ENCODE results near the gene POMT1. TPM values are rescaled to one million over a fixed set of nuclear protein-coding genes. Genes with fewer than 3 reads are reported as not detected.

POMT1 gene
- total RNA-seq, 1 donor from 2014 or later = 44.7 TPM

DNA sequence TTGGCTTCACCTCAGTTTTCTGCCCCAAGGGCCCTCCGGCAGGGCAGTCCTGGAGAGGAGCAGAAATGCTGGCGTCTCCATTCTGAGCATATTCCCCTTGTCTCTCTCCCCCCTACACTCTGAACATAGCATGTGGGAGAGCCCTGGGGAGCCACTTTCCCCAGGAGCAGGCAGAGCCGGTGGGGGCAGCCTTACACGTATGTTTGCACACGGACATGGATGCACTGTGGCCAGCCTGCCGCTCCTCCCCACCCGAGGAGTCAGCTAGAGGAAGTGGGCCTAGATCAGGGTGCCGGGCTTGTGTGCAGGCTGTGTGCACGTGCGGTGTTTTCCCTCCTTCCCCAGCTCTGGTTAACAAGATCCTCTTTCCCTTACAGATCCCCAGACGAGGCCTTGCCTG, 25.4 kb upstream of the POMT1 start:
- DNase-seq (ENCODE audit: low read depth) = no peak

DNA sequence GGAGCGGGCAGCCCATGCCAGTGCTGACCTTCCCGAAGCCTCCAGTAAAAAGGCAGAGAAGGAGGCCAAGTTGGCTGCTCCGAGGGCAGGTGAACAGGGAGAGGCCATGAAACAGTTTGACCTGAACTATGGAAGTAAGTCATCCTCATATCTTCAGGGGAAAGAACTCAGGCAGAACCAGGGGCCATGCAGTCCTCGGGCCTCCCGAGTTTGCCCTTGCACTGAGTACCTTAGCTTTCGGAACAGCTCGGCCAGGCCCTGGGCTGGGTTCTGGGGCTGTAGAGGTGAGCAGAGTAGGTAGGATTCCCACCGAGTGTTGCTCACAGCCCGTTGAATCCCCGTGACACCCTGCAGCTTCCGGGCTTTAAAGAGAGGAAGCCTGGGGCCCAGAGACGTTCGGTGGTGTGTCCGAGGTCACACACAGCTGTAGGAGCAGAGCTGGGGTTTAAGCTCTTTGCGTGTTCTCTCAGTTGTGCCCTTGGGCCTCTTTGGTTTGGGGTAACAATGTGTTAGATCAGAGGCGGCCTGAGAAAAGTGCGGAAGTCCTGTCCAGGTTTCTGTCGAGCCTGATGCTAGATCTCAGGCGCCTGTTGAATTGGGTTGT, 24.8 kb upstream of the POMT1 start:
- no peak for DNase-seq (ENCODE audit: low read depth)

DNA sequence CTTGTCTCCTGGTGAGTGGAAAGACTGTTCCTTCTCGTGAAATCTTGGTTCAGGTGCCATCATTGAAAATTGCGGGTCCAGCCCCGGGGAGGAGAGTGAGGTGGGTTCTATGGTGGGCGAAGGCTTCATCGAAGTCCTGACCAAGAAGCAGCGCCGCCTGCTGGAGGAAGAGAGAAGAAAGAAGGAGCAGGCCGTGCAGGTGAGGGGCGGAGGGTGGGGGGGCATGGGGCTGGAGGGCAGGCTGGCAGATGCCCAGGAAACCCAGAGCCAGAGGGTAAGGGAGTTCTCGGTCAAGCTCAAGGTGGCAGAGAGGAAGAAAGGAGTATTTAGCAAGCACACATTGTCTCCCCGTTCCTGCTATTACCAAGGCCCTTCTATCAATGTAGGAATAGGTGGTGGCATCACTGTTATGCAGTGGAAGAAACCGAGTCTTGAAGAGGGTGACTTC, 24.3 kb upstream of the POMT1 start:
- no peak for DNase-seq (ENCODE audit: low read depth)

DNA sequence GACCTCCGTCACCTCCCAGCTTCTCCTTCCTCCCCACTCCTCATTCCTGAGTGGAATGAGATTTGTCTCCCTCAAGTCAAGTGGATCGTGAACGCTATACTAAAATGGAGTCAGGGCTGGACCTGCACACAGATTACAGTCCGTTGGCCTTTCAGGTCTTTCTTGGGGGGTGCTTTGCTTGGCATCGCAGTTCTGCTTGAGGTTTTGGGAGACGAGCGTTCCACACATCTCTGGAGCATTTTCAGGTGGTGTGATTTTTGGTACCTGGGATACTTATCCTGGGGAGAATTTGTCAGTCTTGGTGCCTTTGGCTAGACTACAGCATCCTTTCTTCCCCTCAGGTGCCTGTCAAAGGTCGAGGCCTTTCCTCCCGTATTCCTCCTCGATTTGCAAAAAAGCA, 23.8 kb upstream of the POMT1 start:
- DNase-seq (ENCODE audit: low read depth) = no peak

DNA sequence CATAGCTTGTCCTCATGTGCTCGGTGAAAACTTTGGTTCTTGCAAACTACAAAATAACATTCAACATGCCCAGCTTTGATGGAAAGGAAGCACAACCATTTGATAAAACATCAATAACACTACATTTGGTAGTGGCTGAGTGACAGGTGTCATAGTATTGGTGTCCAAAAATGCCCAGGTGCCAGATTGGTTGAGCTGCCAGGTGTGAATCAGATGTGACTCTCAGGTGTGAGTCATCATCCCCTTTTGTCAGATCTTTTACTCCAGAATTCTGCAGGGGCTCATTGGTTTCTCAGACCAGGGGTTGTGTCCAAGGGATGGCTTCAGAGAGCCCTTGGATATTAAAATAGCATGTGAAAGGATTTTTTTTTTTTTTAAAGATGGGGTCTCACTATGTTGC, 22.5 kb upstream of the POMT1 start:
- DNase-seq (ENCODE audit: low read depth) = no peak

DNA sequence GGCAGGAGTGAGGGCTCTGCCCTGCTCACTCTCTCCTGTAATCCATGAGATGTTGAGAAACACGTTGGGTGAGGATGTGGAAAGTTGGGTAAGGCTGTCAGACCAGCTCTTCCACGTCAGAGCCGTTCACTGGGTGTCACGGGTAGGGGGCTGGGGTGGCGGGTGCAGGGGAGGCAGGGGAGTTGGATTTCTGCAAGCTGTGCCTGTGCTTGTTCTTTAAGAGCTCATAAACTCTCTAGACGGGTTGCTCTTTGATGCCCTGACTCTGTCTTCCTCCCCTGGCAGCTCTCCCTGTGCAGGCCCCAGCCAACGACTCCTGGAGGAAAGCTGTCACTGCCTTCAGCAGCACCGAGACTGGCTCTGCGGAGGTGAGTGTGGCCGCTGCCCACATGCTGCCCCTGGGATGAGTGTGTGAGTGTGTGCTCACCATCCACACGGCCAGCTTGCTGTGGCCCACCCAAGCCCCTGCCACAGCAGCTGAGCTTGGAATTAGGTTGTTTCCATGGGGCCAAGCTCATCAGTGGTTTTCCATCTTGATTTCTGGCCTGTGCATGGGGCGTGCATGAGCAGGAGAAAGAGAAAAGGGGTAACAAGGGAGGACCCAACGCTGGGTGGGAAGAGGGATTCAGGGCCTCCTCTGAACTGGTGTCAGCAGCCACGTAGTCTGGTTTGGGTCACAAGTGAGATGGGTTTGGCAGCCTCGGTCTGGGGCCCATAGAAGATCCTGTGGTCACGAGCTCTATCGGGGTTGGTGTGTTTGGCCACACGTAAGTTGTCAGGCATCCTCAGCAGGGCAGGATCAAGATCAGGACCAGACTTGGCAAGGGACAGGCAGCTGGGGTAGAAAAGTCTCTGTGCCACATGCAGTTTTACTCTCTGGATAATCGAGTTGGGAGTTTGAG, 21.0 kb upstream of the POMT1 start:
- no peak for DNase-seq (ENCODE audit: low read depth)

DNA sequence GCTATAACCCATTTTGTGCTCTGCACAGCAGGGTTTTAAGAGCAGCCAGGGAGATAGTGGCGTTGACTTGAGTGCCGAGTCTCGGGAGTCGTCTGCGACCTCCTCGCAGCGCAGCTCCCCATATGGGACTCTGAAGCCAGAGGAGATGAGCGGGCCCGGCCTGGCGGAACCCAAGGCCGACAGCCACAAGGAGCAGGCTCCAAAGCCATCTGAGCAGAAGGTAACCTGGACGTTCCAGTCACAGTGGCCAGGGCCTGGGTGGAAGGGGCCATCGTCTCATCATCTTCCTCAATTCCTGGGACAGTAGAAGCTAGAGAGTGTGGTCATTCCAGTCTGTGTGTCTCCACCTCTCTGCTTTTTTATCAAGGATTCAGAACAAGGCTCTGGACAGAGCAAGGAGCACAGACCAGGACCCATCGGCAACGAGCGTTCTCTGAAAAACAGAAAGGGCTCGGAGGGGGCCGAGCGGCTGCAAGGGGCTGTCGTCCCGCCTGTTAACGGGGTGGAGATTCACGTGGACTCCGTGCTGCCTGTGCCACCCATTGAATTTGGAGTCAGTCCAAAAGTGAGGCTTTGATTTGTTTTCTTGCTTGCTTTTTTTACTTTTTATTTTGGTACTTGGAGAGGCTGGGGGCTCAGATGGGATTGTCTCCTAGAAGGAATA, 20.2 kb upstream of the POMT1 start:
- DNase-seq (ENCODE audit: low read depth) = no peak

DNA sequence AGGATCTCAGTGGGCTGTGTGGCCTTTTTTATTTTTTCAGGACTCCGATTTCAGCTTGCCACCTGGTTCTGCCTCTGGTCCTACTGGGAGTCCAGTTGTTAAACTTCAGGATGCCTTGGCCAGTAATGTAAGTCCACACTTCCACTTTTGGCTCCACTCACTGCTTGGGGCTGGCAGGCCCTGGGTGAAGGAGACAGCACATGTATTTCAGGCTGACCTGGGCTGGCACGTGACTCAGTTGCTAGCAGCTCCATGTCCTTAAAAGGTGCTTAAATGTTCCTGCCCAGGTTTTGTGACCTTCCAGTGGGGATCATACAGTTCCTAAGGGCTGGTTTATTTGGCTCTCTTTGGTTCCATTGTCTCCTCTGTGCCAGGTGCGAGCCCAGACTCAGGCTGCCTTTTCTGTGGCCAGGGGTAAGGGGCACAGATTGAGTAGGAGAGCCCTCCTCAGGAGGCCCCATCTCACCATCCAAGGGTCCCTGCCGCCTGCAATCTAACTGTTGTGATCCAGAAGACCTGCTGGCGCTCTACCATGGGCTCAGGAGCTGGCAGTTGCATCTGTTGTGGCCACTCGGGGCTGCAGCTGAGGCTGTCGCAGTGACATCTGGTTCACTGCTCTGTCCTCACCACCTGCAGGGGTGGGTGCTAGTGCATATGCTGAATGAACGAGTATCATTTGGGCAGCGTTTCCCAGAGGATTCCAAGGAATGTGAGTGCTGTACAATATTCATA, 19.2 kb upstream of the POMT1 start:
- DNase-seq (ENCODE audit: low read depth) = no peak

DNA sequence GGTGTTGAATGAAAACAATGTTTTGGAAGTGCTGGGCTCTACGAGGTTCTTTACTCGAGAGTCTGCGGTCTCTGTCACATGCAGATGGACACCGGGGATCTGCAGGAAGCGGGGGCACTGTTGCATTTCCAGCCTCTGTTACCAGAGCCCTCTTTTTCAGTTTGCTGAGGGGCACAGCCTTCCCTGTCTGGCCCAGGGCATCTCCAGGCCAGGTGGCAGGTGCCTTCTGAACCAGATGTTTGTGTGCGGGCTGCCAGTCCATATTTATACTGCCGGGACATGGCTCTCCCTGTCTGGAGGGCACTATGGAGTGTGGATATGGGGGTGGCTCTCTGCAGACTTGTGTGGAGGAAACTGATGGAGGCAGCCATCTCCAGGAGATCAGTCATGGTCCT, 18.7 kb upstream of the POMT1 start:
- no peak for DNase-seq (ENCODE audit: low read depth)

DNA sequence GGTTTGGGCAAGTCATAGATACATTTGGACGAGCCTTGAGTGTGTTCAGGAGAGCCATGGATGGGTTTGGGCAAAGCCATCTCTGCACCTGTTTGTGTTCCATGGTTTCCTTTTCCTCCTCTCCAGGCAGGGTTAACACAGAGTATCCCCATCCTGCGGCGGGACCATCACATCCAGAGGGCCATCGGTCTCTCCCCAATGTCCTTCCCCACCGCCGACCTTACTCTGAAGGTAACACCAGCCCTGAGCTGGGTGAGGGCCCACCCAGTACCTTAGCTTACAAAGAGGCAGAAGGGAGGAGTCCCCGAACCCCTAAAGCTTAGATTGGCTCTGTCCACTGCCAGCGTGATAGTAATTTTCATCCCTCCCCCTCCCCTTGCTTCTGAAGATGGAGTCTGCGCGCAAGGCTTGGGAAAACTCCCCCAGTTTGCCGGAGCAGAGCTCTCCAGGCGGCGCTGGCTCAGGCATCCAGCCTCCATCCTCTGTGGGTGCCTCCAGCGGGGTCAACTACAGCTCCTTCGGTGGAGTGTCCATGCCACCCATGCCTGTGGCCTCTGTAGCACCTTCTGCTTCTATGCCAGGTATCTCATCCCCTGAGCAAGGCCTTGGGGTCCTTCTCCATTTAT, 18.0 kb upstream of the POMT1 start:
- DNase-seq (ENCODE audit: low read depth) = no peak

DNA sequence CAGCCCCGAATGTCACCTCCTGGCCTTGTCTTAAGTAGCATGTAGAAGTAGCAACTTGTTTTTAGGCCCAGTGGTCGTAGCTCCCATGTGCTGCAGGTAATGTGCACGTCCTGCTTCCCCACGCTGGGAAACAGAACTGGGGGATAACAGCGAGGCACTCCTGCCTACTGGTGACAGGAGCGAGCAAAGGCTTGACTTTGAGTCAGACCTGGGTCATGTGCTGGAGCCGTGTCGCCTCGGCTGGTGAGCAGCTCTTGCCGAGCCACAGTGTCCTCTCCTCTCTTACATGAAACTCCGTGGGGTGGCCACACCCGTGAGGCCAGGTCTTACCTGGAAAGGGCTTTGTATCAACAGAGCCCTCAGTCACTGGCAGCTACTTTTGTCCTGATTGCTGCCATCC, 17.5 kb upstream of the POMT1 start:
- no peak for DNase-seq (ENCODE audit: low read depth)

DNA sequence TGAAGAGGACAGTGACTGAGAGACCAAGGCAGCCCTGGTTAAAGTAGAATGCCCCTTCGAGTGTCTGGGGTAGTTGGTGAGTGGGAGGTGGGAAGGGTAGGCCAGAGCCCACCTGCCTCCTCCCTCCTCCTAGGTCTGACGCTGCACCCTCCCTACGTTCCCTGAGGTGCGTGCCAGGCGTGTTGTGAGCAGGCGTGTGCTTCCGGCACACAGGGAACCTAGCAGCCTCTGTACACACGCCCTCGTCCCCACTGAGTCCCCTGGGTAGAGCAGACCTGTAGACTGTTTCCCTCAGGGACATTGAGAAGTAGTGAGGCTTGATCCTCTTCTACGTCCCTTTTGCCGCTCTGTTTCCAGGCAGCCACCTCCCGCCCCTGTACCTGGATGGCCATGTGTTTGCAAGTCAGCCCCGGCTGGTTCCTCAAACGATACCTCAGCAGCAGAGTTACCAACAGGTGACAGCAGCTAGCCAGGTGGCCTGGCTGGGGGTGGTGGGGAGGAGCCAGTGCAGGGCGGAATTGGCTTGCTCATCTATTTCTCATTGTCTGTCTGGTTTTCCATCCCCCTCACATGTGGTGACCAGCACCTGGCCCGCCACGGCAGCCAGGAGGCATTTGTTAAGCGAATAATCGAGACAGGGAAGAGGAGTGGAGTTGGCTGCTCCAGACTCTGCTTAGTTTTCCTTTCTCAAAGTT, 16.8 kb upstream of the POMT1 start:
- DNase-seq (ENCODE audit: low read depth) = no peak

DNA sequence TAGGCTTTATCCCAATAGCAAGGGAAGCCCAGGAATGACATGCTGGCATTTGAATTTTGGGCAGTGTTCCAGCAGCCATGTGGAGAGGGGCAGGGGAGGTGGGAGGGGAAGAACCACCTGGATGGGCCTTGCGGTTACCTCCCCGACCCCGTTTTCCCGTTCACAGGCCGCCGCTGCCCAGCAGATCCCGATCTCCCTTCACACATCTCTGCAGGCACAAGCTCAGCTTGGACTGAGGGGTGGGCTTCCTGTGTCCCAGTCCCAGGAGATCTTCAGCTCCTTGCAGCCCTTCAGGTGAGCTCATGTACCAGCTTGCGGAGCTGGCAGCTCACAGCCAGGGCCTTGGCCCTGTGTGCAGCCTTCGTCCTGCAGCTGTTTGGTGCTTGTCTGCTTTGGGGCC, 15.7 kb upstream of the POMT1 start:
- no peak for DNase-seq (ENCODE audit: low read depth)

DNA sequence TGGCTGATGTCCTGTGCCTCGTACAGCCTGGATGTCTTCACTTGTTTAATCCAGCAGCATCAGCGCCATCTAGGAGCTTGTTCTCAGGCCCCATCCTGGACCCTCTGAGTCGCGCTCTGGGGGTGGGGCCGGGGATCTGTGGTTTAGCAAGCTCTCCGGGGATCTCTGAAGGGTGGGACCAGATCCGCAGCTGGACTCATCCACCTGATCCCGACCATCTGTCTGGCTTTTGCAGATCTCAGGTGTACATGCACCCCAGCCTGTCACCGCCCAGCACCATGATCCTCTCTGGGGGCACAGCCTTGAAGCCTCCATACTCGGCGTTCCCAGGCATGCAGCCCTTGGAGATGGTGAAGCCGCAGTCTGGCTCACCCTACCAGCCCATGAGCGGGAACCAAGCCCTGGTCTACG, 15.1 kb upstream of the POMT1 start:
- DNase-seq (ENCODE audit: low read depth) = no peak

DNA sequence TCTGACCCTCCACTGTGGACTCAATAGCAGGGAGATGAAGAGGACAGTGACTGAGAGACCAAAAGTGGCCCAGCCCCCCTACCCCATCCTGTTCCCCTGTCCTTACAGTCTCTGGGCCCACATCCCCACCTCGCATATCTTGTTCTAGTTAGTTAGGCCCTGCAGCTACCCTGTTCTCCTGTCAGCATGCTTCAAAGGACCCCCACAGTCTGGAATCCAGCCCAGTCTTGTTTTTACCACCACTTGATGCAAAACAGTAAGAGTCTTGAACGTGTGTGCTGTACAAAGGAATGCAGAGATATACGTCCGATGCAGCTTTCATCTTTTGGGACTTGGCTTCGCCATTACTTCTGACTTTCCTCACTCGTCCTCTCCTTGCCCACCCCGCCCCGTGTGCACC, 12.2 kb upstream of the POMT1 start:
- DNase-seq (ENCODE audit: low read depth) = no peak

DNA sequence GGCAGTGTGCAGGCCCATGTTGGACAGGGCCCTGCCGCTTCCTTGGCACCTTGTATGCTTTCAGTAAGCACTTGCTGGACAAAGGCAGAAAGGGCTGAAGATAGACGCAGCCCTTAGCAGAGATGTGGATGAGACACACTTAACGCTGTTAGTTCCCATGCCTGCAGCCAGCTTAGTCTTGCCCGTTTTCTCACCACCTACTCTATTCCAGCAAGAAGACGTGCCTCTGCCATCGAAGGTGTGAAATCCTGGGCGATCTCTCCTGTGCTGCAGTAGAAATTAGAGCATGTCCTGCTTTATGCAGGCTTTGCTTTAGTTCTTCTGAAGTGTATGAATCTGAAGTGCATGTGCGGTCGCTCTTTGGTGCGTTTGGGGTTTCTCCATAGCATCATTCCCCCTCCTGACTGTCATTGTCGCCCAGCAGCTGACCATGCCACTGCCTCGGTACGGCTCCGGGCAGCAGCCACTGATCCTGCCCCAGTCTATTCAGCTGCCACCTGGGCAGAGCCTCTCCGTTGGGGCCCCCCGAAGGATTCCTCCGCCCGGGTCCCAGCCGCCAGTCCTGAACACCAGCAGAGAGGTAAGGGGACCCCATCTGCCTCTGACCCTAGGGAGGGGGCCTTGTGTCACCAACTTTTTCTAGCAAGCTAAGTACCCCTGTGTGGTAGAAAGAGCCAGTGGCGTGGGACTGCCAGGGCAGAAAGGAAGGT, 11.6 kb upstream of the POMT1 start:
- DNase-seq (ENCODE audit: low read depth) = no peak

DNA sequence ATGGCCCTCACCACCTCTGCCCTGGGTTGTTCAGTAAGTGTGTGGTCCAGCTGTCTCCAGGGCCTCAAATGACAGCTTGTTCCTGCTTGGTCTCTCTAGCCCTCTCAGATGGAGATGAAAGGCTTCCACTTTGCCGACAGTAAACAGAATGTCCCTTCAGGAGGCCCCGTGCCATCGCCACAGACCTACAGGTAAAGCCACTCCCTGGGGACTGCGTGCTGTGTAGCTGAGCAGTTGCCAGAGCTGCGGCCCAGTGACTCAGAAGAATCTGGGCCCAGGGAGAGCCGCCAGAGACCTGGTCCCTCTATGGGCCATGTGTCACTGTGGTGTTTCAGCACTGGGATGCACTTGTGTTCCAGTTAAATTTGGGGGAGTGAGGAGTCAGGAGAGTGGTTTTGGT, 10.6 kb upstream of the POMT1 start:
- DNase-seq (ENCODE audit: low read depth) = no peak

DNA sequence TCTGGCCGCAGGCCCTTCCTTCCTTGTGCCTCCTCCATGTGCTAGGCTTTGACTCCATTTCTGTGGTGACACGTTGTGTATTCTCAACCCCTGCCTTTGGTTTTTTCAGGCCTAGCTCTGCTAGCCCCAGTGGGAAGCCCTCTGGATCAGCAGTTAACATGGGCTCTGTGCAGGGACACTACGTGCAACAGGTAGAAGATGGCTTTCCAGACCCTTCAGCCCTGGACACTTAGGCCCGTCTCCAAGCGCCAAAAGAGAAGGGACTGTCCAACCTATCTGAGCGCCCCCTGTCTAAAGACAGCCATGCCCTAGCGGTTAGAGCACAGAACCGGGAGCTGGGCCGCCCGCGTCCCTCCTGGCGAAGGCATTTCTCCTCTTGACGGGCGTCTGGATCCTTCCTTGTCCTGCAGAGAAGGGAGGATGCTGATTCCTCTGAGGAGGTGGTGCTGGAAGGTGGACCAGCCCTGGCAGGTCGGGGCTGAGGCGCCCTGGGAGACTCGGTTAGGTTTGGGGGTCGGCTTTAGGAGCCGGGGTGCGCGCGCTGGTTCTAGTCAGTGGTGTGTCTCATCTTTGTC, 8.3 kb upstream of the POMT1 start:
- no peak for DNase-seq (ENCODE audit: low read depth)

DNA sequence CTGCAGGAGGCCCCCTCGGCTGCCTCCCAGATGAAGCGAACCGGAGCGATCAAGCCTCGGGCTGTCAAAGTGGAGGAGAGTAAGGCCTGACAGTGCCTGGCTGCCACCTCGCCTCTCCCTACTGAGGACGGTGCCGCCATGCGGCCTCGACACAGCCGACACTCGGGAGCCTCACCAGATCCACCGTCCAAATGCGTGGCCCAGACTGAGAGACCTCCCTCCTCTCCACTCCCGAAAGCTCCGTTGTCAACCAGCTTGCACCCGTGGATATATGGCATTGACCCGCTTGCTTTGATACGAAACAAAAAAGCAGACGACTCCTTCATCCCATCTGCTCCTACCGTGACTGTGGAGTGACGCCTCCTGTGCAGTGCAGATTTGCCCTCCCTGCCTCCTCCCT, 6.9 kb upstream of the POMT1 start:
- no peak for DNase-seq (ENCODE audit: low read depth)

DNA sequence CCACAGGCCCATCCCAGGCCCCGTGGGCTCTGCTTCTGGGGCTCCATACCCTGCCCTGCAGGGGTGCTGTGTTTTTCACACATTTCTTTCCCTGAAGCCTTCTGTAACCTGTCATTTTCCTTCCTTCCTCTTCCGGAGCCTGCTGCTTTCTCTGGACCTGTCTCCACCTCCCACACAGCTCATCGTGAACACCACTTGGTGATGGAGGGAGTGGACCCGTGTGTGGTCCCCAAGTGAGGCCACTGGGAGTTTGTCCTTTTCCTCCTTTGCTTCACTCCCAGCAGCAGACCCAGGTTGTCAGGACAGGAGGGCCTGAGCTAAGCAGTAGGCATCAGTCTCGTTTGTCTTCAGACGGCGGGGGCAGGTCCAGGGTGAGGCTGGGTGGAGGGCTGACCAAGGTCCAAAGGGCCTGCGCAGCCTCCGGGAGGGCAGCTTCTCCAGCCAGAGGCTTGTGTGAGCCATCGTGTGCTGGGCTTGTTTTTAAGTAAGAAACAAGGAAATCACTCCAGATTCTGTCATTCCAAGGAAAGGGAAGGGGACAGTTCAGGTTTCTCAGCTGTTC, 5.8 kb upstream of the POMT1 start:
- DNase-seq (ENCODE audit: low read depth) = no peak

All from renal cortical epithelial cell (primary cell).